OCI-LY7 (cell line): ENCODE results near the gene SND1.

Experiments used
- CTCF ChIP-seq: fragments of 200-600 bp; sonication (generic); conservative IDR thresholded peaks from 2 replicates; pipeline ENCODE4 v1.5.1; 2014; ENCODE audit warnings: mild to moderate bottlenecking, antibody characterized with exemption, low read length, moderate library complexity, mixed read lengths
- EZH2phosphoT487 ChIP-seq: fragments of 200-600 bp; sonication (generic); IDR thresholded peaks from 2 replicates; pipeline ENCODE4 v1.6.1; 2018; ENCODE audit warnings: low read depth, borderline replicate concordance, mild to moderate bottlenecking, mixed run types, antibody characterized with exemption, low read length, moderate library complexity, mixed read lengths

GRCh38 chr7:127708788-127709187 is 56.8 kb downstream of the SND1 start:
- peak; percentile 89 for TF ChIP-seq CTCF
- no peak for TF ChIP-seq EZH2phosphoT487
